ENCODE results near the gene SLC10A3.

SLC10A3 gene

GRCh38 chrX:154490414-154491083 lies at the start of gene SLC10A3:
TSS of gene SLC10A3 (minus strand) at chrX:154490629. CDS start at chrX:154488940, 1,689 bp downstream.
- no peaks in the 10 kb centered on the region for H3K9me3 ChIP-seq (ENCODE audit: low read length)
- H3K4me2 ChIP-seq (ENCODE audit: low read length), result peak within 1 kb of the TSS; percentile 99
- H3K9ac ChIP-seq (ENCODE audit: low read length), result peak within 1 kb of the TSS; percentile 92
- H3K36me3 ChIP-seq (ENCODE audit: insufficient read depth, low read length), result no peaks in the 10 kb centered on the region
- no peaks in the 10 kb centered on the region for H4K20me1 ChIP-seq (ENCODE audit: insufficient read depth, low read length)
- TF ChIP-seq CTCF (IDR thresholded peaks at IDR 0.05; ENCODE audit: low read length) (no peak), EZH2 (IDR thresholded peaks at IDR 0.05; ENCODE audit: borderline replicate concordance, low read length) (no peak)
- peak within 1 kb of the TSS; percentile 87 for H3K4me3 ChIP-seq (ENCODE audit: low read depth, low read length, poor library complexity, severe bottlenecking)
- no peaks in the 10 kb centered on the region for H3K9me2 ChIP-seq (ENCODE audit: low read depth, low read length)
- no peaks in the 10 kb centered on the region for H3F3A ChIP-seq (ENCODE audit: insufficient read depth, low read length)
- H3K27me3 ChIP-seq (ENCODE audit: insufficient read depth, low read length), result no peaks in the 10 kb centered on the region
- H3K27ac ChIP-seq (ENCODE audit: low read depth, low read length, poor library complexity, severe bottlenecking), result peak within 1 kb of the TSS; percentile 30
- H3K4me1 ChIP-seq (ENCODE audit: insufficient read depth, low read length, severe bottlenecking), result peaks cover 20% of the 10 kb centered on the region
- H3K79me2 ChIP-seq (ENCODE audit: insufficient read depth, low read length), result no peaks in the 10 kb centered on the region
- no peak within 1 kb of the TSS for H2AFZ ChIP-seq (ENCODE audit: low read length)

GRCh38 chrX:154539077-154539476 lies 48.6 kb upstream of the SLC10A3 start:
- H3K79me2 ChIP-seq (ENCODE audit: insufficient read depth, low read length), result no peaks in the 10 kb centered on the region
- no peaks in the 10 kb centered on the region for H3K9me3 ChIP-seq (ENCODE audit: low read length)
- no peak overlapping the region for H3K27ac ChIP-seq (ENCODE audit: low read depth, low read length, poor library complexity, severe bottlenecking)
- no peak for TF ChIP-seq EZH2 (IDR thresholded peaks at IDR 0.05; ENCODE audit: borderline replicate concordance, low read length)
- no peak for TF ChIP-seq CTCF (IDR thresholded peaks at IDR 0.05; ENCODE audit: low read length)
- H3K4me2 ChIP-seq (ENCODE audit: low read length), result no peak overlapping the region
- H3K27me3 ChIP-seq (ENCODE audit: insufficient read depth, low read length), result no peaks in the 10 kb centered on the region
- no peaks in the 10 kb centered on the region for H3F3A ChIP-seq (ENCODE audit: insufficient read depth, low read length)
- H3K4me1 ChIP-seq (ENCODE audit: insufficient read depth, low read length, severe bottlenecking), result peaks cover 8% of the 10 kb centered on the region
- peaks cover 13% of the 10 kb centered on the region; the same call in 1 of the 2 replicates for H3K36me3 ChIP-seq (ENCODE audit: insufficient read depth, low read length)
- H2AFZ ChIP-seq (ENCODE audit: low read length), result no peak overlapping the region
- H3K9ac ChIP-seq (ENCODE audit: low read length), result no peak overlapping the region
- no peak overlapping the region for H3K4me3 ChIP-seq (ENCODE audit: low read depth, low read length, poor library complexity, severe bottlenecking)
- H3K9me2 ChIP-seq (ENCODE audit: low read depth, low read length), result no peaks in the 10 kb centered on the region
- no peaks in the 10 kb centered on the region for H4K20me1 ChIP-seq (ENCODE audit: insufficient read depth, low read length)

GRCh38 chrX:154535892-154536291 lies 45.5 kb upstream of the SLC10A3 start:
- no peak overlapping the region for H3K4me2 ChIP-seq (ENCODE audit: low read length)

More at GRCh38 chrX:154535892-154536291, 45.5 kb upstream of the SLC10A3 start:
- TF ChIP-seq CTCF (IDR thresholded peaks at IDR 0.05; ENCODE audit: low read length) (no peak), EZH2 (IDR thresholded peaks at IDR 0.05; ENCODE audit: borderline replicate concordance, low read length) (no peak)
- peaks cover 4% of the 10 kb centered on the region for H3K4me1 ChIP-seq (ENCODE audit: insufficient read depth, low read length, severe bottlenecking)
- no peaks in the 10 kb centered on the region for H4K20me1 ChIP-seq (ENCODE audit: insufficient read depth, low read length)
- H3K79me2 ChIP-seq (ENCODE audit: insufficient read depth, low read length), result no peaks in the 10 kb centered on the region
- no peak overlapping the region for H3K4me3 ChIP-seq (ENCODE audit: low read depth, low read length, poor library complexity, severe bottlenecking)
- H3K27ac ChIP-seq (ENCODE audit: low read depth, low read length, poor library complexity, severe bottlenecking), result no peak overlapping the region
- H3K36me3 ChIP-seq (ENCODE audit: insufficient read depth, low read length), result peaks cover 29% of the 10 kb centered on the region
- no peak overlapping the region for H3K9ac ChIP-seq (ENCODE audit: low read length)
- no peaks in the 10 kb centered on the region for H3K27me3 ChIP-seq (ENCODE audit: insufficient read depth, low read length)
- H3K9me3 ChIP-seq (ENCODE audit: low read length), result no peaks in the 10 kb centered on the region
- no peaks in the 10 kb centered on the region for H3F3A ChIP-seq (ENCODE audit: insufficient read depth, low read length)
- no peaks in the 10 kb centered on the region for H3K9me2 ChIP-seq (ENCODE audit: low read depth, low read length)
- H2AFZ ChIP-seq (ENCODE audit: low read length), result no peak overlapping the region

Measured in OCI-LY1 (cell line).